ENCODE data around the gene BACE2. TPM values are rescaled to one million over a fixed set of nuclear protein-coding genes. Genes with fewer than 3 reads are reported as not detected.
"Not testable (repeated sequence)": the region's sequence is repeated elsewhere in the genome, so short reads cannot be mapped to it uniquely, and the experiment has no call there.

Gene BACE2
- total RNA-seq, 1 donor from 2014 or later, result 49.5 TPM

GRCh38 chr21:41185802-41186201, 17.8 kb downstream of the BACE2 start:
- DNase-seq (ENCODE audit: extremely low spot score, unreplicated experiment), result no peak
- Mint-ChIP-seq H3K27me3 (ENCODE audit: unreplicated experiment) (no peaks in the 10 kb centered on the region), H3K4me1 (ENCODE audit: unreplicated experiment) (peaks cover 8% of the 10 kb centered on the region), H3K9me3 (ENCODE audit: unreplicated experiment) (peaks cover 9% of the 10 kb centered on the region), H3K27ac (ENCODE audit: unreplicated experiment) (no peak overlapping the region), H3K36me3 (ENCODE audit: unreplicated experiment) (peaks cover 5% of the 10 kb centered on the region), H3K4me3 (ENCODE audit: unreplicated experiment) (no peak overlapping the region)
- TF ChIP-seq, protein P1, sequence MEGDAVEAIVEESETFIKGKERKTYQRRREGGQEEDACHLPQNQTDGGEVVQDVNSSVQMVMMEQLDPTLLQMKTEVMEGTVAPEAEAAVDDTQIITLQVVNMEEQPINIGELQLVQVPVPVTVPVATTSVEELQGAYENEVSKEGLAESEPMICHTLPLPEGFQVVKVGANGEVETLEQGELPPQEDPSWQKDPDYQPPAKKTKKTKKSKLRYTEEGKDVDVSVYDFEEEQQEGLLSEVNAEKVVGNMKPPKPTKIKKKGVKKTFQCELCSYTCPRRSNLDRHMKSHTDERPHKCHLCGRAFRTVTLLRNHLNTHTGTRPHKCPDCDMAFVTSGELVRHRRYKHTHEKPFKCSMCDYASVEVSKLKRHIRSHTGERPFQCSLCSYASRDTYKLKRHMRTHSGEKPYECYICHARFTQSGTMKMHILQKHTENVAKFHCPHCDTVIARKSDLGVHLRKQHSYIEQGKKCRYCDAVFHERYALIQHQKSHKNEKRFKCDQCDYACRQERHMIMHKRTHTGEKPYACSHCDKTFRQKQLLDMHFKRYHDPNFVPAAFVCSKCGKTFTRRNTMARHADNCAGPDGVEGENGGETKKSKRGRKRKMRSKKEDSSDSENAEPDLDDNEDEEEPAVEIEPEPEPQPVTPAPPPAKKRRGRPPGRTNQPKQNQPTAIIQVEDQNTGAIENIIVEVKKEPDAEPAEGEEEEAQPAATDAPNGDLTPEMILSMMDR (IDR thresholded peaks at IDR 0.05), result no peak

- H3K27ac Mint-ChIP-seq (ENCODE audit: unreplicated experiment), result no peak overlapping the region
- H3K36me3 Mint-ChIP-seq (ENCODE audit: unreplicated experiment), result peaks cover 5% of the 10 kb centered on the region
- TF ChIP-seq, protein P1 (IDR thresholded peaks at IDR 0.05), result no peak
- peaks cover 8% of the 10 kb centered on the region for H3K4me1 Mint-ChIP-seq (ENCODE audit: unreplicated experiment)
- H3K9me3 Mint-ChIP-seq (ENCODE audit: unreplicated experiment), result peaks cover 9% of the 10 kb centered on the region
- DNase-seq (ENCODE audit: extremely low spot score, unreplicated experiment), result no peak
- no peak overlapping the region for H3K4me3 Mint-ChIP-seq (ENCODE audit: unreplicated experiment)
- no peaks in the 10 kb centered on the region for H3K27me3 Mint-ChIP-seq (ENCODE audit: unreplicated experiment)
Observed at GRCh38 chr21:41186755-41187536, 19.0 kb downstream of the BACE2 start.

GRCh38 chr21:41187537-41188025, 19.6 kb downstream of the BACE2 start:
- peaks cover 5% of the 10 kb centered on the region for H3K36me3 Mint-ChIP-seq (ENCODE audit: unreplicated experiment)
- DNase-seq (ENCODE audit: extremely low spot score, unreplicated experiment), result no peak
- no peaks in the 10 kb centered on the region for H3K27me3 Mint-ChIP-seq (ENCODE audit: unreplicated experiment)
- peaks cover 9% of the 10 kb centered on the region for H3K9me3 Mint-ChIP-seq (ENCODE audit: unreplicated experiment)
- no peak overlapping the region for H3K27ac Mint-ChIP-seq (ENCODE audit: unreplicated experiment)
- H3K4me1 Mint-ChIP-seq (ENCODE audit: unreplicated experiment), result peaks cover 8% of the 10 kb centered on the region
- no peak overlapping the region for H3K4me3 Mint-ChIP-seq (ENCODE audit: unreplicated experiment)
- TF ChIP-seq, protein P1 (IDR thresholded peaks at IDR 0.05), result no peak

DNA sequence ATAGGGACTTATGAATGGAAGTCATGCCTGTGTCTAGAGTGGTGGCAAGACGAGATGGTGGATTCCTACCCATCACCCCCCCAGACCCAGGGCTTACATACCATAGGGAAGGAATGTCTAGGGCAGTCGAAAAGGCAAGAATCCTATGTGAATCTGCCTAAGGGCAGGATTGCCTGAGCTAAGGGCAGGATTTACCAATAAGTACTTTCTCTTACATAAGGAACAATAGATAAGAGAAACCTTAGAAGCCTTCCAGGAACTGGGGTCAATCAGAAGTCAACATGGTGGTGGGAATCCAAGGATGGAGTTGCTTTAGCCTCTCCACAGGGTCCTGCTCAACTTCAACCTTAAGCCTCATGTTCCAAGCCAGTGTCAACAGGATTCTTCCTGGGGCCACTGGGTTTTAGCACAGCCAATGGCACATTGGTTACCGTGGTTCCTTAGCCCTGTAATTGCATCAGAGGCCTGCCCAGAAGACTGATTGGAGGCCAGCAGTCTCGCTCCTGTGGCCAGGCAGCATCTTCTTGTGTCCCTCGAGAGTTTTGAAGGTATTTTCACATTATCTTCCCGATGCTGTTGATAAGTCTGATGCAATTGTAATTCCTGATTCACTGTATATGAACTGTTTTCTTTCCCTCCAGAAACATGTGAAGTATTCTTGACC, 20.7 kb downstream of the BACE2 start:
- no peak overlapping the region for H3K4me3 Mint-ChIP-seq (ENCODE audit: unreplicated experiment)
- H3K27ac Mint-ChIP-seq (ENCODE audit: unreplicated experiment), result no peak overlapping the region
- DNase-seq (ENCODE audit: extremely low spot score, unreplicated experiment), result no peak
- H3K36me3 Mint-ChIP-seq (ENCODE audit: unreplicated experiment), result peaks cover 5% of the 10 kb centered on the region
- H3K4me1 Mint-ChIP-seq (ENCODE audit: unreplicated experiment), result peaks cover 4% of the 10 kb centered on the region
- TF ChIP-seq, protein P1 (IDR thresholded peaks at IDR 0.05), result no peak
- H3K9me3 Mint-ChIP-seq (ENCODE audit: unreplicated experiment), result peaks cover 9% of the 10 kb centered on the region
- no peaks in the 10 kb centered on the region for H3K27me3 Mint-ChIP-seq (ENCODE audit: unreplicated experiment)

DNA sequence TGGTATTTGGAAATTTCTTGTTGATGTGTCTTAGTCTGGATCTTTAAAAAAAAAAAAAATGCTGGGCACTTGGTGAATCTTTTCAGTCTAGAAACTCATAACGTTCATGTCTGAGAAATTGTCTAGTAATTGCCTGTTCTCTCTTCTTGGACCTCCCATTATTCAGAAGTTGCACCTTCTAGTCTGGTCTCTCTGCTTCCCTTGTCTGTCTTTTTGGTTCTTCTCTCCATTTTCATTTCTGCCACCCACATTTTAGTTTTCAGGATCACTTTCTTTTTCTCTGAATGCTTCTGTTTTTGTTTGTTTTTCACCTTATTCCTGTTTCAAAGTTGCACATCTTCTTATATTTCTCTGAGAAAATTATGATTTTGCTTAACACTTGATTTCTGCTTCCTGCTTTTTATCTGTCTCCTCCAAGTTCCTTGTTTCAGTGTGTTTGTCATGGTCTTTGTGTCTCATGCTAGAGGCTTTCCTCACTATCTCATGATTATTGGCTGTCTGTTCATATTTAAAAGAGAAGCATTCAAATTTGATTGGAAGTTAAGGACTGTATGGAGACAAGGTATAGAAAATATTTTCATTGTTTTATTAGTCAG, 21.3 kb downstream of the BACE2 start:
- TF ChIP-seq, protein P1 (IDR thresholded peaks at IDR 0.05), result no peak

DNA sequence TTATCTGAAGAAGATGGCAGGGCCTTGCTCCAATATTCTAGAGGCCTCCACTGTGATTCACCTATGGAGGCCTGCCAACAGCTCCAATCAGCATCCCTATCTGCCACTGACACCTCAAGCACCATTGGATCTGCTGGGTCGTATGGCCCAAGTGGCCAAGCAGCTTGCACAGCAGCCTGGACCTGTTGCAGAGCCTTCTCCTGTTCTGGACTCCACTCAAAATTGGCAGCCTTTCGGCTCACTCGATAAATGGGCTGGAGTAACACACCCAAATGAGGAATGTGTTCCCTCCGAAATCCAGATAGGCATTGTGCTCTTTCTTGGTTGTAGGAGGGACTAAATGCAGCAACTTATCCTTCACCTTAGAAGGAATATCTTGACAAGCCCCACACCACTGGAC, 24.6 kb downstream of the BACE2 start:
- H3K4me1 Mint-ChIP-seq (ENCODE audit: unreplicated experiment); DNase-seq (ENCODE audit: extremely low spot score, unreplicated experiment); H3K27me3 Mint-ChIP-seq (ENCODE audit: unreplicated experiment); H3K27ac Mint-ChIP-seq (ENCODE audit: unreplicated experiment); H3K36me3 Mint-ChIP-seq (ENCODE audit: unreplicated experiment); H3K4me3 Mint-ChIP-seq (ENCODE audit: unreplicated experiment); H3K9me3 Mint-ChIP-seq (ENCODE audit: unreplicated experiment): not testable (repeated sequence)

More for the DNA sequence above, 21.3 kb downstream of the BACE2 start:
- peaks cover 9% of the 10 kb centered on the region for H3K9me3 Mint-ChIP-seq (ENCODE audit: unreplicated experiment)
- H3K4me1 Mint-ChIP-seq (ENCODE audit: unreplicated experiment), result no peaks in the 10 kb centered on the region
- no peak overlapping the region for H3K27ac Mint-ChIP-seq (ENCODE audit: unreplicated experiment)
- peaks cover 5% of the 10 kb centered on the region for H3K36me3 Mint-ChIP-seq (ENCODE audit: unreplicated experiment)
- no peak for DNase-seq (ENCODE audit: extremely low spot score, unreplicated experiment)
- H3K4me3 Mint-ChIP-seq (ENCODE audit: unreplicated experiment), result no peak overlapping the region
- no peaks in the 10 kb centered on the region for H3K27me3 Mint-ChIP-seq (ENCODE audit: unreplicated experiment)

Data from osteocyte (in vitro differentiated cells).